HepG2 (cell line): ENCODE measurements around the gene MOBP. TPM values are rescaled to one million over a fixed set of nuclear protein-coding genes. Genes with fewer than 3 reads are reported as not detected.
A peak's percentile ranks its signal among the peaks of the same experiment; 100 is the strongest.

Experiments used
- ATAC-seq: fragments of 200-7000 bp; cut with Tn5 transposase; 3 replicates; pipeline ENCODE4 v1.9.1; 2020; ENCODE audit warnings: mild to moderate bottlenecking, moderate library complexity
- BruUV-seq: library from RNA; stranded (reverse); fragments of 400-500 nt; replicated peaks from 2 replicates; lab custom pipeline; 2021; lab: Mats Ljungman, UMichigan
- CTCF ChIA-PET: fragments of 300-600 bp; formaldehyde crosslinking; extraction: SDS; loops from one replicate; lab custom pipeline; 2021; ENCODE audit warnings: low total read pairs, inconsistent platforms, low intra/inter-chr PET ratio; lab: Yijun Ruan, JAX
- POLR2A ChIA-PET: fragments of 350-600 bp; sonication (Branson Sonifier 250); formaldehyde crosslinking; loops from one replicate; lab custom pipeline; 2020; ENCODE audit warnings: antibody characterized with exemption, inconsistent platforms; lab: Yijun Ruan, JAX
- DNase-seq: peaks from one replicate; pipeline ENCODE4 v3.0.0-alpha.2; 2015; ENCODE audit warnings: low spot score
- FAIRE-seq: peaks from 3 replicates; lab custom pipeline; 2011; peaks lifted over from hg19 to GRCh38; lab: Jason Lieb, UNC
- H2AFZ ChIP-seq: one replicate; pipeline ENCODE4 v1.6.1; 2011; ENCODE audit warnings: low read length, inconsistent platforms
- H3K27ac ChIP-seq: fragments of 300-600 bp; 3 replicates; pipeline ENCODE4 v1.8.0; 2011; ENCODE audit warnings: mixed run types, mild to moderate bottlenecking, mixed read lengths, low read length, inconsistent platforms; ENCODE audit not compliant: insufficient read depth; ENCODE audit errors: extremely low read length
- H3K27me3 ChIP-seq, 2 experiments: fragments of 200-600 bp in 1 of 2; 2 replicates in 1 of 2; 3 replicates in 1 of 2; pipeline versions ENCODE4 v1.6.0 to v1.8.0; 2011; ENCODE audit warnings: low read length in 2 of 2, mild to moderate bottlenecking in 2 of 2, moderate library complexity in 2 of 2, inconsistent platforms in 1 of 2; ENCODE audit not compliant: insufficient read depth in 2 of 2, control insufficient read depth in 1 of 2
- H3K36me3 ChIP-seq, 2 experiments: fragments of 200-600 bp in 1 of 2; replicated peaks in 1 of 2; 2 replicates in 1 of 2; 3 replicates in 1 of 2; pipeline versions ENCODE4 v1.5.1 to v1.8.0; 2011; ENCODE audit warnings: low read length in 2 of 2, inconsistent platforms in 1 of 2; ENCODE audit not compliant: insufficient read depth in 2 of 2, control insufficient read depth in 1 of 2
- H3K4me1 ChIP-seq: 2 replicates; pipeline ENCODE4 v1.5.1; 2012; ENCODE audit warnings: low read length, inconsistent platforms; ENCODE audit not compliant: insufficient read depth
- H3K4me2 ChIP-seq: 2 replicates; pipeline ENCODE4 v1.6.0; 2011; ENCODE audit warnings: low read depth, low read length, inconsistent platforms
- H3K4me3 ChIP-seq, 3 experiments: fragments of 200-600 bp in 1 of 3; sonication (generic), shearing (Covaris generic) in 1 of 3; replicated peaks in 1 of 3; 2 replicates each; pipeline ENCODE4 v1.5.1; 2011 to 2016; ENCODE audit warnings: low read length in 3 of 3, inconsistent platforms in 2 of 3, low read depth in 2 of 3, mild to moderate bottlenecking in 2 of 3, control low read depth in 1 of 3, mixed read lengths in 1 of 3; ENCODE audit not compliant: insufficient read depth in 1 of 3
- H3K79me2 ChIP-seq: one replicate; pipeline ENCODE4 v1.6.1; 2011; ENCODE audit warnings: low read length, inconsistent platforms; ENCODE audit not compliant: insufficient read depth
- H3K9ac ChIP-seq: 2 replicates; pipeline ENCODE4 v1.6.0; 2011; ENCODE audit warnings: mild to moderate bottlenecking, low read depth, low read length, inconsistent platforms; ENCODE audit not compliant: insufficient read depth
- H3K9me3 ChIP-seq: 2 replicates; pipeline ENCODE4 v1.5.1; 2012; ENCODE audit warnings: mild to moderate bottlenecking, low read length
- H4K20me1 ChIP-seq: 2 replicates; pipeline ENCODE4 v1.6.0; 2011; ENCODE audit warnings: inconsistent platforms, mild to moderate bottlenecking, low read length, moderate library complexity; ENCODE audit not compliant: insufficient read depth
- ASH2L ChIP-seq: fragments of 300-600, 200-600 bp; sonication (generic); IDR thresholded peaks from 2 replicates; pipeline ENCODE4 v1.7.0; 2017; ENCODE audit warnings: low read depth, mild to moderate bottlenecking, moderate library complexity, mixed read lengths, low read length; ENCODE audit not compliant: insufficient read length
- BRF2 ChIP-seq: sonication (generic); formaldehyde crosslinking; IDR thresholded peaks from 2 replicates; pipeline ENCODE4 v1.8.1; 2022; ENCODE audit warnings: mild to moderate bottlenecking, missing genetic modification reagents
- DMAP1 ChIP-seq: IDR thresholded peaks from 2 replicates; pipeline ENCODE4 v1.6.1; 2016
- FOSL2 ChIP-seq: sonication (generic); formaldehyde crosslinking; IDR thresholded peaks from 2 replicates; pipeline ENCODE4 v1.4.0; 2020; ENCODE audit warnings: missing genetic modification reagents
- GABPB1 ChIP-seq: IDR thresholded peaks from 2 replicates; pipeline ENCODE4 v1.6.1; 2016; ENCODE audit warnings: mild to moderate bottlenecking, missing genetic modification reagents, moderate library complexity, missing compliant biosample characterization
- GZF1 ChIP-seq: sonication (generic); formaldehyde crosslinking; IDR thresholded peaks from 2 replicates; pipeline ENCODE4 v1.5.1; 2020; ENCODE audit warnings: mild to moderate bottlenecking, missing genetic modification reagents
- HNF4A ChIP-seq: sonication (generic); formaldehyde crosslinking; IDR thresholded peaks from 2 replicates; pipeline ENCODE4 v1.4.0; 2020; ENCODE audit warnings: missing genetic modification reagents
- HNRNPH1 ChIP-seq: fragments of 200-400 bp; formaldehyde crosslinking; optimal IDR thresholded peaks from 2 replicates; pipeline ENCODE3; 2017; ENCODE audit warnings: mild to moderate bottlenecking, low read depth, low read length
- IKZF5 ChIP-seq: IDR thresholded peaks from 2 replicates; pipeline ENCODE4 v1.6.1; 2018; ENCODE audit warnings: missing genetic modification reagents, mild to moderate bottlenecking, missing compliant biosample characterization
- KAT8 ChIP-seq: IDR thresholded peaks from 2 replicates; pipeline ENCODE4 v1.6.1; 2016; ENCODE audit warnings: missing genetic modification reagents, missing compliant biosample characterization
- KLF15 ChIP-seq: sonication (generic); formaldehyde crosslinking; IDR thresholded peaks from 2 replicates; pipeline ENCODE4 v1.8.1; 2023; ENCODE audit warnings: borderline replicate concordance, mild to moderate bottlenecking, inconsistent platforms, missing genetic modification reagents, mixed read lengths
- KMT2A ChIP-seq: sonication (generic); formaldehyde crosslinking; IDR thresholded peaks from 2 replicates; pipeline ENCODE4 v1.4.0; 2020; ENCODE audit warnings: missing genetic modification reagents
- SIN3B ChIP-seq: fragments of 150-350 bp; IDR thresholded peaks from 2 replicates; pipeline ENCODE4 v1.6.1; 2014; ENCODE audit warnings: low read length
- SRSF9 ChIP-seq: fragments of 200-400 bp; formaldehyde crosslinking; IDR thresholded peaks from 2 replicates; pipeline ENCODE4 v1.6.1; 2018; ENCODE audit warnings: borderline replicate concordance, mild to moderate bottlenecking, low read depth, low read length; ENCODE audit not compliant: insufficient read depth, poor library complexity, severe bottlenecking
- SUZ12 ChIP-seq: fragments of 150-350 bp; IDR thresholded peaks from 2 replicates; pipeline ENCODE4 v1.6.1; 2014; ENCODE audit warnings: low read depth, low read length
- TEAD3 ChIP-seq: optimal IDR thresholded peaks from 2 replicates; pipeline ENCODE3; 2016; ENCODE audit warnings: borderline replicate concordance
- ZNF12 ChIP-seq: sonication (generic); formaldehyde crosslinking; IDR thresholded peaks from 2 replicates; pipeline ENCODE4 v1.5.0; 2020; ENCODE audit warnings: missing genetic modification reagents
- ZNF451 ChIP-seq: sonication (generic); formaldehyde crosslinking; IDR thresholded peaks from 2 replicates; pipeline ENCODE4 v1.5.0; 2020; ENCODE audit warnings: mild to moderate bottlenecking, missing genetic modification reagents
- ZNF577 ChIP-seq: sonication (generic); formaldehyde crosslinking; IDR thresholded peaks from 2 replicates; pipeline ENCODE4 v1.4.0; 2020; ENCODE audit warnings: mild to moderate bottlenecking, low read depth, missing genetic modification reagents, borderline replicate concordance
- ZNF704 ChIP-seq: sonication (generic); formaldehyde crosslinking; IDR thresholded peaks from 2 replicates; pipeline ENCODE4 v1.8.1; 2023; ENCODE audit warnings: mild to moderate bottlenecking, inconsistent platforms, moderate library complexity, missing genetic modification reagents, borderline replicate concordance
- ZNF782 ChIP-seq: sonication (generic); formaldehyde crosslinking; IDR thresholded peaks from 2 replicates; pipeline ENCODE4 v1.4.0; 2020; ENCODE audit warnings: missing genetic modification reagents, mild to moderate bottlenecking, borderline replicate concordance
- WGBS: methylation state at CpG from one replicate; pipeline ENCODE4 v1.1.6; 2017; ENCODE audit warnings: low lambda C conversion rate; 5-methylcytosine and 5-hydroxymethylcytosine counted together
- in situ Hi-C: cut with HindIII; loops from 2 replicates; pipeline ENCODE4 v1.10.0; 2017; ENCODE audit warnings: low pct_unique_long_range_greater_than_20kb; ENCODE audit not compliant: extremely low pct_ligation_motif_present
- intact Hi-C: fragments of 100-400 bp; cut with micrococcal nuclease; formaldehyde crosslinking; loops from one replicate; pipeline ENCODE4 v1.10.0; 2022; ENCODE audit not compliant: unreplicated experiment
- polyA plus RNA-seq, 8 experiments: library from polyadenylated mRNA; depleted of rRNA in 3 of 8; stranded (reverse) in 7 of 8; unstranded in 1 of 8; fragments of >200 nt; fragmentation: Illumina TruSeq in 4 of 8; extraction: Trizol in 4 of 8; gene quantifications; 2 replicates each; pipeline versions ENCODE4 v1.2.1 to v1.2.3, GENCODE V29; 2011 to 2016; ENCODE audit warnings: low read depth in 4 of 8, missing spikeins in 1 of 8, mixed read lengths in 1 of 8; ENCODE audit not compliant: insufficient read depth in 1 of 8
- total RNA-seq, 5 experiments: library from RNA; depleted of rRNA; stranded (reverse); fragments of >200 nt; fragmentation: Illumina TruSeq; extraction: Trizol; gene quantifications; 2 replicates each; pipeline ENCODE4 v1.2.3, GENCODE V29; 2016; ENCODE audit warnings: low read depth in 1 of 5

Gene MOBP
- total and polyA plus RNA-seq, 2 of the 13 experiments (the other 11 are each of a cell fraction or from before 2014, with no cell fraction given): not detected

- TF ChIP-seq TEAD3 (CRISPR knock-in tag) (peak; percentile 36), IKZF5 (CRISPR knock-in tag) (no peak), KLF15 (CRISPR knock-in tag) (no peak), HNRNPH1 (no peak), FOSL2 (CRISPR knock-in tag) (no peak), SRSF9 (no peak), SUZ12 (no peak), ZNF12 (CRISPR knock-in tag) (no peak), HNF4A (CRISPR knock-in tag) (peak; percentile 64), GABPB1 (CRISPR knock-in tag) (peak; percentile 52; the same call in 1 of the 2 replicates)
Observed at GRCh38 chr3:39494781-39495180, 27.3 kb downstream of the MOBP start (continued).

GRCh38 chr3:39497753-39498152, 30.3 kb downstream of the MOBP start:
- in situ Hi-C loops: no loop called here
- POLR2A ChIA-PET: no interaction called here
- Histone ChIP-seq H4K20me1 (no peaks in the 10 kb centered on the region), H3K79me2 (no peaks in the 10 kb centered on the region), H3K36me3 (no peaks in the 10 kb centered on the region), H3K4me1 (peaks cover 18% of the 10 kb centered on the region; the same call in 1 of the 2 replicates), H3K4me3 (no peak overlapping the region), H3K27me3 (peaks cover 3 to 11% of the 10 kb centered on the region in 2 experiments; a peak in 4 of 5 replicates), H3K9ac (no peak overlapping the region), H3K27ac (no peak overlapping the region), H3K4me2 (peak overlapping the region; percentile 29), H3K9me3 (no peaks in the 10 kb centered on the region), H2AFZ (peak overlapping the region; percentile 31)
- intact Hi-C loops: loop anchor here (1.0 kb wide), 1 partner anchor 49 kb away; no protein-coding TSS in a partner anchor
- no TSS peak for BruUV-seq
- CTCF ChIA-PET: interaction anchor here (2.7 kb wide), 1 partner anchor 49 kb away, joined by 43 read pairs; no protein-coding TSS in a partner anchor
- peak; percentile 19; the same call in 1 of the 3 replicates for ATAC-seq
- 9% methylated on average over 5 of the region's 5 CpGs for WGBS
- DNase-seq: no peak
- no peak for FAIRE-seq
- TF ChIP-seq ZNF704 (CRISPR knock-in tag): no peak
- no peak for TF ChIP-seq ZNF782 (CRISPR knock-in tag)
- TF ChIP-seq BRF2 (CRISPR knock-in tag): no peak
- TF ChIP-seq SIN3B: no peak
- no peak for TF ChIP-seq DMAP1
- no peak for TF ChIP-seq KAT8 (CRISPR knock-in tag)
- no peak for TF ChIP-seq GZF1 (CRISPR knock-in tag)
- TF ChIP-seq ZNF577 (CRISPR knock-in tag): no peak
- TF ChIP-seq KMT2A (CRISPR knock-in tag): no peak
- TF ChIP-seq ASH2L: no peak
- no peak for TF ChIP-seq ZNF451 (CRISPR knock-in tag)
